ENCODE results near the gene CNTNAP4. TPM values are rescaled to one million over a fixed set of nuclear protein-coding genes. Genes with fewer than 3 reads are reported as not detected.

The CNTNAP4 gene
- total and polyA plus RNA-seq, 2 of the 8 experiments (the other 6 are each of a cell fraction or from before 2014, with no cell fraction given) = not detected

DNA sequence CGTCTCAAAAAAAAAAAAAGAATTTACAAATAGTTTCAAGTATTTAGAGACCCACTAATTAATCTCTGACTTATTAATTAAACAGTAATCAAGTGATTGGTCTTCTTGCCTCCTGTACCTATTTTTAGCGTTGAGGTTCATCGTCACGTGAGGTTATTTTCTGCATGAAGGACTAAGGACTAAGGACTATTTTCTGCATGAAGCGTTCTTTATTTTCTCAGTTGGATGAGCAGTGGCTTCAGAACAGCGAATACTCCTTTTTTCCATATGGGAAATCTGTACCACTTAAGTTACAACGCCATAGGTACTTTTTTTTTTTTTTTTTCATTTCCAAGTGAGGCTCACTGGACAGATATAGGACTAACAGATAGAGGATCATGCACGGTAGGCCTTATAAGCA, 224.9 kb downstream of the CNTNAP4 start:
- Histone ChIP-seq H3K4ac (replicated peaks; ENCODE audit: insufficient read length, low read depth, low read length) (no peak overlapping the region), H3K36me3 (ENCODE audit: control insufficient read depth in 2 of 4, insufficient read depth in 4 of 4, low read length in 3 of 4) (no peaks in the 10 kb centered on the region), H3K27me3 (replicated peaks in 1 of 4; ENCODE audit: control insufficient read depth in 3 of 4, extremely low read depth in 1 of 4, insufficient read depth in 3 of 4, low read length in 3 of 4) (peaks cover 0 to 1% (median 0%) of the 10 kb centered on the region in 4 experiments; a peak in 1 of 7 replicates), H3K23ac (ENCODE audit: insufficient read length) (no peak overlapping the region), H4K5ac (ENCODE audit: insufficient read length, low read depth, low read length) (no peak overlapping the region), H3K4me1 (replicated peaks in 1 of 4; ENCODE audit: control insufficient read depth in 3 of 4, insufficient read depth in 4 of 4, low read length in 3 of 4) (no peaks in the 10 kb centered on the region), H2AFZ (ENCODE audit: low read length) (no peak overlapping the region), H3K14ac (ENCODE audit: insufficient read length) (no peak overlapping the region), H4K91ac (replicated peaks; ENCODE audit: insufficient read length, low read length) (no peak overlapping the region), H3K23me2 (ENCODE audit: low read depth, low read length) (no peaks in the 10 kb centered on the region), H3K79me1 (ENCODE audit: low read depth, low read length) (no peaks in the 10 kb centered on the region), H3K79me2 (ENCODE audit: control insufficient read depth in 1 of 2, insufficient read depth in 2 of 2, low read length in 2 of 2) (no peaks in the 10 kb centered on the region), H4K8ac (ENCODE audit: extremely low read depth, insufficient read depth, low read length) (no peak overlapping the region), H2AK5ac (ENCODE audit: low read depth, low read length) (no peak overlapping the region), H3K27ac (ENCODE audit: low read depth, low read length) (no peak overlapping the region), H2BK120ac (replicated peaks; ENCODE audit: low read depth, low read length) (no peak overlapping the region), H2BK15ac (ENCODE audit: low read length) (no peak overlapping the region), H3K18ac (ENCODE audit: extremely low read depth, low read length) (no peak overlapping the region), H2BK20ac (ENCODE audit: low read length) (no peak overlapping the region), H2BK5ac (ENCODE audit: low read depth, low read length) (no peak overlapping the region), H3K56ac (replicated peaks; ENCODE audit: insufficient read length, low read depth, low read length) (no peak overlapping the region), H3K9me3 (ENCODE audit: insufficient read depth in 2 of 2, low read depth in 1 of 2, low read length in 1 of 2) (no peaks in the 10 kb centered on the region), H3K4me2 (ENCODE audit: insufficient read depth in 1 of 2, low read depth in 2 of 2, low read length in 2 of 2) (no peak overlapping the region), H3K9ac (replicated peaks in 1 of 4; ENCODE audit: extremely low read depth in 1 of 4, low read depth in 3 of 4, low read length in 3 of 4) (no peak overlapping the region), H2BK12ac (ENCODE audit: low read depth, low read length) (no peak overlapping the region), H4K20me1 (replicated peaks in 1 of 2; ENCODE audit: control insufficient read depth in 1 of 2, insufficient read depth in 2 of 2, low read length in 2 of 2) (no peaks in the 10 kb centered on the region), H3K4me3 (ENCODE audit: extremely low read depth in 1 of 4, insufficient read depth in 2 of 4, low read depth in 3 of 4, low read length in 4 of 4) (no peak overlapping the region)
- TF ChIP-seq JUND (IDR thresholded peaks at IDR 0.05; ENCODE audit: low read length) = no peak
- TF ChIP-seq GTF2F1 (IDR thresholded peaks at IDR 0.05; ENCODE audit: borderline replicate concordance, low read depth, low read length) = no peak
- no peak for TF ChIP-seq KDM5A (IDR thresholded peaks at IDR 0.05; ENCODE audit: low read length)
- TF ChIP-seq RBBP5 (IDR thresholded peaks at IDR 0.05; ENCODE audit: borderline replicate concordance, low read depth, low read length) = no peak
- TF ChIP-seq GABPA (IDR thresholded peaks at IDR 0.05; ENCODE audit: borderline replicate concordance, insufficient read depth, low read length) = no peak
- TF ChIP-seq TCF12 (IDR thresholded peaks at IDR 0.05; ENCODE audit: low read depth, low read length) = no peak
- no peak for TF ChIP-seq JUN (IDR thresholded peaks at IDR 0.05; ENCODE audit: low read depth, low read length)
- TF ChIP-seq SP4 (IDR thresholded peaks at IDR 0.05; ENCODE audit: low read length) = no peak
- TF ChIP-seq, protein P1, sequence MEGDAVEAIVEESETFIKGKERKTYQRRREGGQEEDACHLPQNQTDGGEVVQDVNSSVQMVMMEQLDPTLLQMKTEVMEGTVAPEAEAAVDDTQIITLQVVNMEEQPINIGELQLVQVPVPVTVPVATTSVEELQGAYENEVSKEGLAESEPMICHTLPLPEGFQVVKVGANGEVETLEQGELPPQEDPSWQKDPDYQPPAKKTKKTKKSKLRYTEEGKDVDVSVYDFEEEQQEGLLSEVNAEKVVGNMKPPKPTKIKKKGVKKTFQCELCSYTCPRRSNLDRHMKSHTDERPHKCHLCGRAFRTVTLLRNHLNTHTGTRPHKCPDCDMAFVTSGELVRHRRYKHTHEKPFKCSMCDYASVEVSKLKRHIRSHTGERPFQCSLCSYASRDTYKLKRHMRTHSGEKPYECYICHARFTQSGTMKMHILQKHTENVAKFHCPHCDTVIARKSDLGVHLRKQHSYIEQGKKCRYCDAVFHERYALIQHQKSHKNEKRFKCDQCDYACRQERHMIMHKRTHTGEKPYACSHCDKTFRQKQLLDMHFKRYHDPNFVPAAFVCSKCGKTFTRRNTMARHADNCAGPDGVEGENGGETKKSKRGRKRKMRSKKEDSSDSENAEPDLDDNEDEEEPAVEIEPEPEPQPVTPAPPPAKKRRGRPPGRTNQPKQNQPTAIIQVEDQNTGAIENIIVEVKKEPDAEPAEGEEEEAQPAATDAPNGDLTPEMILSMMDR (IDR thresholded peaks at IDR 0.05; ENCODE audit: control extremely low read depth in 1 of 3, insufficient read depth in 1 of 3, low read depth in 1 of 3, low read length in 3 of 3) = no peak
- no peak for TF ChIP-seq BCL11A (IDR thresholded peaks at IDR 0.05; ENCODE audit: low read depth in 2 of 2, low read length in 2 of 2)
- no peak for TF ChIP-seq RFX5 (IDR thresholded peaks at IDR 0.05; ENCODE audit: borderline replicate concordance, low read depth, low read length)
- TF ChIP-seq, protein P2, sequence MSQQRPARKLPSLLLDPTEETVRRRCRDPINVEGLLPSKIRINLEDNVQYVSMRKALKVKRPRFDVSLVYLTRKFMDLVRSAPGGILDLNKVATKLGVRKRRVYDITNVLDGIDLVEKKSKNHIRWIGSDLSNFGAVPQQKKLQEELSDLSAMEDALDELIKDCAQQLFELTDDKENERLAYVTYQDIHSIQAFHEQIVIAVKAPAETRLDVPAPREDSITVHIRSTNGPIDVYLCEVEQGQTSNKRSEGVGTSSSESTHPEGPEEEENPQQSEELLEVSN (IDR thresholded peaks at IDR 0.05) = no peak
- FAIRE-seq (no peak), DNase-seq (ENCODE audit: low read depth in 1 of 2, low spot score in 2 of 2) (no peak)
- ChIA-PET POLR2A (ENCODE audit: partially characterized antibody) (interaction anchor here (0.7 kb wide), 1 partner anchor 581 kb away, joined by 3 read pairs; no protein-coding TSS in a partner anchor), CTCF (ENCODE audit: partially characterized antibody) (no interaction called here)
- WGBS, 2 experiments (ENCODE audit: extremely low coverage in 1 of 2, insufficient coverage in 1 of 2, insufficient read length in 1 of 2, insufficient replicate concordance in 2 of 2, low coverage in 1 of 2, low lambda C conversion rate in 2 of 2, missing lambda C conversion rate in 1 of 2) = 97% methylated on average over 8 of the region's 8 CpGs; no CpG with 5 or more reads in 1 of the 2 experiments
